ENCODE measurements around the gene CACNA2D4. TPM values are rescaled to one million over a fixed set of nuclear protein-coding genes. Genes with fewer than 3 reads are reported as not detected.

The CACNA2D4 gene
- total and polyA plus RNA-seq, 2 donors from 2014 or later = 2.5 to 7.3 TPM

GRCh38 chr12:1906579-1906978 lies 11.9 kb downstream of the CACNA2D4 start:
- H3K4me1 ChIP-seq (ENCODE audit: control insufficient read depth in 2 of 3, insufficient read depth in 2 of 3, low read depth in 1 of 3, low read length in 3 of 3) = no peaks in the 10 kb centered on the region
- no peak overlapping the region for H3K27ac ChIP-seq (ENCODE audit: low read depth in 2 of 2, low read length in 2 of 2)
- DNase-seq = no peak
- H3K36me3 ChIP-seq (ENCODE audit: control insufficient read depth in 2 of 3, insufficient read depth in 3 of 3, low read length in 3 of 3) = no peaks in the 10 kb centered on the region
- TF ChIP-seq CTCF (IDR thresholded peaks at IDR 0.05; ENCODE audit: borderline replicate concordance, extremely low read depth, insufficient read depth) = no peak
- FAIRE-seq = no peak
- intact Hi-C loops (cut with DNase I) = no loop called here
- H3K9ac ChIP-seq (ENCODE audit: low read length in 3 of 3) = no peak overlapping the region
- no peak overlapping the region for H3K4me3 ChIP-seq (ENCODE audit: low read length in 3 of 3)
- H3K27me3 ChIP-seq (ENCODE audit: control insufficient read depth, insufficient read depth, low read length) = no peaks in the 10 kb centered on the region
- peaks cover 0 to 21% (median 2%) of the 10 kb centered on the region in 3 donors for H3K9me3 ChIP-seq (ENCODE audit: control insufficient read depth in 2 of 3, insufficient read depth in 1 of 3, low read length in 3 of 3)

DNA sequence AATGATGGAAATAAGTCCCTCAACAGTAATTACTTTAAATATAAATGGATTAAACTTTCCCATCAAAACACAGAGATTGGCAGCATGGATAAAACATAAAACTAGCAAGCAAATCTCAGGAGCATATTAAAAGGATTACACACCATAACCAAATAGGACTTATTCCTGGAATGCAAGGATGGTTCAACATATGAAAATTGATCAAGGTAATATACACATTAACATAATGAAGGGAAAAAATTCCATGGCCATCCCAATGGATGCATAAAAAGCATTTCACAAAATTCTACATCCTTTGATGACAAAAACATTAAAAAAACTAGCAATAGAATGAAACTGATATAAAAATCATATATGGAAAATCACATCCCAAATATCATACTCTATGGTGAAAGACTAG lies 13.6 kb downstream of the CACNA2D4 start:
- TF ChIP-seq CTCF (IDR thresholded peaks at IDR 0.05; ENCODE audit: borderline replicate concordance, extremely low read depth, insufficient read depth) = no peak
- H3K36me3 ChIP-seq (ENCODE audit: control insufficient read depth in 2 of 3, insufficient read depth in 3 of 3, low read length in 3 of 3) = no peaks in the 10 kb centered on the region
- DNase-seq = no peak
- no peak overlapping the region for H3K9ac ChIP-seq (ENCODE audit: low read length in 3 of 3)
- H3K4me1 ChIP-seq (ENCODE audit: control insufficient read depth in 2 of 3, insufficient read depth in 2 of 3, low read depth in 1 of 3, low read length in 3 of 3) = no peaks in the 10 kb centered on the region
- H3K27ac ChIP-seq (ENCODE audit: low read depth in 2 of 2, low read length in 2 of 2) = no peak overlapping the region
- intact Hi-C loops (cut with DNase I) = no loop called here
- no peaks in the 10 kb centered on the region for H3K27me3 ChIP-seq (ENCODE audit: control insufficient read depth, insufficient read depth, low read length)
- no peak overlapping the region for H3K4me3 ChIP-seq (ENCODE audit: low read length in 3 of 3)
- peaks cover 0 to 21% (median 2%) of the 10 kb centered on the region in 3 donors for H3K9me3 ChIP-seq (ENCODE audit: control insufficient read depth in 2 of 3, insufficient read depth in 1 of 3, low read length in 3 of 3)
- FAIRE-seq = no peak

GRCh38 chr12:1896964-1897363 lies 21.5 kb downstream of the CACNA2D4 start:
- no peak for TF ChIP-seq CTCF (IDR thresholded peaks at IDR 0.05; ENCODE audit: borderline replicate concordance, extremely low read depth, insufficient read depth)
- intact Hi-C loops (cut with DNase I) = no loop called here
- H3K27me3 ChIP-seq (ENCODE audit: control insufficient read depth, insufficient read depth, low read length) = no peaks in the 10 kb centered on the region
- no peaks in the 10 kb centered on the region for H3K36me3 ChIP-seq (ENCODE audit: control insufficient read depth in 2 of 3, insufficient read depth in 3 of 3, low read length in 3 of 3)
- no peaks in the 10 kb centered on the region for H3K4me1 ChIP-seq (ENCODE audit: control insufficient read depth in 2 of 3, insufficient read depth in 2 of 3, low read depth in 1 of 3, low read length in 3 of 3)
- no peak overlapping the region for H3K27ac ChIP-seq (ENCODE audit: low read depth in 2 of 2, low read length in 2 of 2)
- peaks cover 0 to 3% (median under 1%) of the 10 kb centered on the region in 3 donors for H3K9me3 ChIP-seq (ENCODE audit: control insufficient read depth in 2 of 3, insufficient read depth in 1 of 3, low read length in 3 of 3)
- no peak overlapping the region for H3K9ac ChIP-seq (ENCODE audit: low read length in 3 of 3)
- no peak overlapping the region for H3K4me3 ChIP-seq (ENCODE audit: low read length in 3 of 3)
- no peak for FAIRE-seq
- no peak for DNase-seq

DNA sequence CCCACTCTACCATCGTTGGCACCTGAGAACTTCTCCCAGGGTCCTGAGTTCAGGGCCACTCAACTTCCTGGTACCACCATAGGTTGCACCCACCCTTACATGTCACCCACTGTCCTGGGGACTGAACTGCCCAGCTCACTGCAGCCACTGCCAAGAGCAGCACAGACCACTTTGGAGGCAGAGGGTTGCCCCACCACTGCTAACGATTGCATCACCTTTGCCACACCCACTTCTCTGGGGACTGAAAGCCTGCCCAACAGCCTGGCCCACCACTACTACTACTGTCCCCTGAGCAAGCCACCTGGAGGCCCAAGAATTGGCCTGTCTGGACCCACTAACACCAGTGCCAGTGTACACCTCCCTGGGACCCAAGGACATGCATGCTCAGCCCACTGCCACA lies 27.6 kb downstream of the CACNA2D4 start:
- no peaks in the 10 kb centered on the region for H3K27me3 ChIP-seq (ENCODE audit: control insufficient read depth, insufficient read depth, low read length)
- H3K27ac ChIP-seq (ENCODE audit: low read depth in 2 of 2, low read length in 2 of 2) = no peak overlapping the region
- H3K36me3 ChIP-seq (ENCODE audit: control insufficient read depth in 2 of 3, insufficient read depth in 3 of 3, low read length in 3 of 3) = no peaks in the 10 kb centered on the region
- no peak for DNase-seq
- no peak for TF ChIP-seq CTCF (IDR thresholded peaks at IDR 0.05; ENCODE audit: borderline replicate concordance, extremely low read depth, insufficient read depth)
- no peak for FAIRE-seq
- no peaks in the 10 kb centered on the region for H3K4me1 ChIP-seq (ENCODE audit: control insufficient read depth in 2 of 3, insufficient read depth in 2 of 3, low read depth in 1 of 3, low read length in 3 of 3)
- peak overlapping the region in 1 of 3 donors; percentile 6 for H3K4me3 ChIP-seq (ENCODE audit: low read length in 3 of 3)
- intact Hi-C loops (cut with DNase I) = no loop called here
- peaks cover 0 to 3% (median 3%) of the 10 kb centered on the region in 3 donors for H3K9me3 ChIP-seq (ENCODE audit: control insufficient read depth in 2 of 3, insufficient read depth in 1 of 3, low read length in 3 of 3)
- H3K9ac ChIP-seq (ENCODE audit: low read length in 3 of 3) = no peak overlapping the region
